ENCODE data around the gene CGNL1. TPM values are rescaled to one million over a fixed set of nuclear protein-coding genes. Genes with fewer than 3 reads are reported as not detected.

CGNL1 gene
- total RNA-seq, 1 donor: 0.90 TPM

- DNase-seq (ENCODE audit: low read depth): no peak
- TF ChIP-seq CTCF (IDR thresholded peaks at IDR 0.05; ENCODE audit: insufficient read depth, low read length): no peak
Measured at GRCh38 chr15:57596301-57596855, 220.1 kb downstream of the CGNL1 start.

GRCh38 chr15:57596978-57597377 is 220.7 kb downstream of the CGNL1 start:
- no peak overlapping the region for H3K4me3 ChIP-seq (ENCODE audit: low read depth, low read length)
- TF ChIP-seq CTCF (IDR thresholded peaks at IDR 0.05; ENCODE audit: insufficient read depth, low read length): no peak
- no peak for DNase-seq (ENCODE audit: low read depth)

More at GRCh38 chr15:57596301-57596855, 220.1 kb downstream of the CGNL1 start:
- H3K4me3 ChIP-seq (ENCODE audit: low read depth, low read length): no peak overlapping the region

GRCh38 chr15:57597431-57597830 is 221.1 kb downstream of the CGNL1 start:
- DNase-seq (ENCODE audit: low read depth): no peak
- no peak for TF ChIP-seq CTCF (IDR thresholded peaks at IDR 0.05; ENCODE audit: insufficient read depth, low read length)
- no peak overlapping the region for H3K4me3 ChIP-seq (ENCODE audit: low read depth, low read length)

GRCh38 chr15:57598346-57598745 is 222.0 kb downstream of the CGNL1 start:
- no peak for DNase-seq (ENCODE audit: low read depth)
- no peak for TF ChIP-seq CTCF (IDR thresholded peaks at IDR 0.05; ENCODE audit: insufficient read depth, low read length)
- no peak overlapping the region for H3K4me3 ChIP-seq (ENCODE audit: low read depth, low read length)

- H3K4me3 ChIP-seq (ENCODE audit: low read depth, low read length): no peak overlapping the region
- no peak for DNase-seq (ENCODE audit: low read depth)
- TF ChIP-seq CTCF (IDR thresholded peaks at IDR 0.05; ENCODE audit: insufficient read depth, low read length): no peak
Measured at GRCh38 chr15:57599296-57599810, 223.0 kb downstream of the CGNL1 start.

GRCh38 chr15:57600197-57600596 is 223.9 kb downstream of the CGNL1 start:
- TF ChIP-seq CTCF (IDR thresholded peaks at IDR 0.05; ENCODE audit: insufficient read depth, low read length): no peak
- H3K4me3 ChIP-seq (ENCODE audit: low read depth, low read length): no peak overlapping the region
- no peak for DNase-seq (ENCODE audit: low read depth)

Small RNAs within 50 kb of the gene (small RNA-seq; reads per million reads assigned to genes)
- gene RNU6-844P: not detected

Other genes with a start within 250 kb of the CGNL1 start
- gene MYZAP, start 215.4 kb downstream of the CGNL1 start, total RNA-seq (ENCODE audit: low replicate concordance): not detected in 2 replicates

All from fibroblast of the aortic adventitia (primary cell).